Activated naive CD8-positive, alpha-beta T cell treated with anti-CD3 and anti-CD28 coated beads for 36 hours (primary cell): ENCODE results near the gene EPS8L2. TPM values are rescaled to one million over a fixed set of nuclear protein-coding genes. Genes with fewer than 3 reads are reported as not detected.

Experiments used
- DNase-seq: peaks from one replicate; pipeline ENCODE4 v3.0.0; 2021
- H3K27ac Mint-ChIP-seq: one replicate; pipeline ENCODE4 v1.8.0; 2022; ENCODE audit warnings: mild to moderate bottlenecking, moderate library complexity, mixed read lengths
- H3K27me3 Mint-ChIP-seq: one replicate; pipeline ENCODE4 v1.8.0; 2022; ENCODE audit warnings: mild to moderate bottlenecking, mixed read lengths
- H3K36me3 Mint-ChIP-seq: one replicate; pipeline ENCODE4 v1.8.0; 2021; ENCODE audit warnings: mild to moderate bottlenecking, mixed read lengths
- H3K4me1 Mint-ChIP-seq: one replicate; pipeline ENCODE4 v1.8.0; 2021; ENCODE audit warnings: mixed read lengths
- H3K4me3 Mint-ChIP-seq: one replicate; pipeline ENCODE4 v1.8.0; 2022; ENCODE audit warnings: mild to moderate bottlenecking, moderate library complexity, mixed read lengths
- H3K9me3 Mint-ChIP-seq: one replicate; pipeline ENCODE4 v1.8.0; 2022; ENCODE audit warnings: mixed read lengths
- total RNA-seq, 2 experiments: library from RNA; stranded (reverse); gene quantifications; one replicate each; pipeline ENCODE4 v1.2.3, GENCODE V29; 2021

EPS8L2 gene
- total RNA-seq: 10 to 100 TPM; 13.3 to 15.9 TPM

GRCh38 chr11:705646-706438 is at the start of gene EPS8L2:
Gene EPS8L2 (plus strand): TSS chr11:706231. CDS start chr11:709408, 3,177 bp downstream.
- Mint-ChIP-seq H3K4me3 (no peak within 1 kb of the TSS), H3K4me1 (peaks cover 5% of the 10 kb centered on the region), H3K27me3 (peaks cover 27% of the 10 kb centered on the region), H3K9me3 (no peaks in the 10 kb centered on the region), H3K36me3 (no peaks in the 10 kb centered on the region), H3K27ac (no peak within 1 kb of the TSS)
- no peak for DNase-seq

GRCh38 chr11:656426-656825 is 49.6 kb upstream of the EPS8L2 start:
- Mint-ChIP-seq H3K9me3 (no peaks in the 10 kb centered on the region), H3K27ac (no peak overlapping the region), H3K4me1 (no peaks in the 10 kb centered on the region), H3K36me3 (peaks cover 5% of the 10 kb centered on the region), H3K27me3 (no peaks in the 10 kb centered on the region), H3K4me3 (no peak overlapping the region)
- no peak for DNase-seq

- H3K27ac Mint-ChIP-seq: no peak overlapping the region
- no peaks in the 10 kb centered on the region for H3K9me3 Mint-ChIP-seq
- DNase-seq: no peak
- H3K4me3 Mint-ChIP-seq: no peak overlapping the region
- H3K4me1 Mint-ChIP-seq: no peaks in the 10 kb centered on the region
- H3K36me3 Mint-ChIP-seq: peaks cover 4% of the 10 kb centered on the region
- no peaks in the 10 kb centered on the region for H3K27me3 Mint-ChIP-seq
Observed at GRCh38 chr11:656866-657265, 49.2 kb upstream of the EPS8L2 start.

GRCh38 chr11:657691-658126 is 48.3 kb upstream of the EPS8L2 start:
- no peak for DNase-seq
- Mint-ChIP-seq H3K9me3 (no peaks in the 10 kb centered on the region), H3K36me3 (peaks cover 2% of the 10 kb centered on the region), H3K4me3 (no peak overlapping the region), H3K27ac (no peak overlapping the region), H3K27me3 (no peaks in the 10 kb centered on the region), H3K4me1 (no peaks in the 10 kb centered on the region)

GRCh38 chr11:659532-660085 is 46.4 kb upstream of the EPS8L2 start:
- Mint-ChIP-seq H3K36me3 (peaks cover 1% of the 10 kb centered on the region), H3K9me3 (no peaks in the 10 kb centered on the region), H3K4me1 (no peaks in the 10 kb centered on the region), H3K4me3 (no peak overlapping the region), H3K27me3 (no peaks in the 10 kb centered on the region), H3K27ac (no peak overlapping the region)
- DNase-seq: no peak

- no peak for DNase-seq
Observed at GRCh38 chr11:660281-660680, 45.8 kb upstream of the EPS8L2 start.

GRCh38 chr11:660681-661444 is 45.2 kb upstream of the EPS8L2 start:
- H3K4me1 Mint-ChIP-seq: no peaks in the 10 kb centered on the region
- H3K4me3 Mint-ChIP-seq: no peak overlapping the region
- no peak overlapping the region for H3K27ac Mint-ChIP-seq

More at GRCh38 chr11:660281-660680, 45.8 kb upstream of the EPS8L2 start:
- no peaks in the 10 kb centered on the region for H3K9me3 Mint-ChIP-seq
- H3K27ac Mint-ChIP-seq: no peak overlapping the region
- no peak overlapping the region for H3K4me3 Mint-ChIP-seq
- H3K36me3 Mint-ChIP-seq: peaks cover 1% of the 10 kb centered on the region
- H3K27me3 Mint-ChIP-seq: no peaks in the 10 kb centered on the region
- no peaks in the 10 kb centered on the region for H3K4me1 Mint-ChIP-seq

GRCh38 chr11:662689-663274 is 43.2 kb upstream of the EPS8L2 start:
- no peak overlapping the region for H3K4me3 Mint-ChIP-seq
- no peaks in the 10 kb centered on the region for H3K4me1 Mint-ChIP-seq
- DNase-seq: peak; percentile 48
- H3K27me3 Mint-ChIP-seq: no peaks in the 10 kb centered on the region
- no peak overlapping the region for H3K27ac Mint-ChIP-seq
- peaks cover 5% of the 10 kb centered on the region for H3K36me3 Mint-ChIP-seq
- no peaks in the 10 kb centered on the region for H3K9me3 Mint-ChIP-seq

More at GRCh38 chr11:660681-661444, 45.2 kb upstream of the EPS8L2 start:
- Mint-ChIP-seq H3K9me3 (no peaks in the 10 kb centered on the region), H3K36me3 (peaks cover 1% of the 10 kb centered on the region), H3K27me3 (no peaks in the 10 kb centered on the region)
- DNase-seq: no peak

- Mint-ChIP-seq H3K4me1 (no peaks in the 10 kb centered on the region), H3K36me3 (peaks cover 7% of the 10 kb centered on the region)
Observed at GRCh38 chr11:665062-665703, 40.8 kb upstream of the EPS8L2 start.

GRCh38 chr11:665704-666281 is 40.2 kb upstream of the EPS8L2 start:
- no peak overlapping the region for H3K4me3 Mint-ChIP-seq
- no peaks in the 10 kb centered on the region for H3K27me3 Mint-ChIP-seq
- DNase-seq: no peak
- H3K36me3 Mint-ChIP-seq: peaks cover 7% of the 10 kb centered on the region
- H3K9me3 Mint-ChIP-seq: no peaks in the 10 kb centered on the region
- no peak overlapping the region for H3K27ac Mint-ChIP-seq
- H3K4me1 Mint-ChIP-seq: no peaks in the 10 kb centered on the region

More at GRCh38 chr11:665062-665703, 40.8 kb upstream of the EPS8L2 start:
- Mint-ChIP-seq H3K4me3 (no peak overlapping the region), H3K9me3 (no peaks in the 10 kb centered on the region), H3K27ac (no peak overlapping the region), H3K27me3 (no peaks in the 10 kb centered on the region)
- no peak for DNase-seq

GRCh38 chr11:673866-674265 is 32.2 kb upstream of the EPS8L2 start:
- H3K27ac Mint-ChIP-seq: no peak overlapping the region
- H3K27me3 Mint-ChIP-seq: no peaks in the 10 kb centered on the region
- H3K36me3 Mint-ChIP-seq: peaks cover 26% of the 10 kb centered on the region
- no peak overlapping the region for H3K4me3 Mint-ChIP-seq
- no peaks in the 10 kb centered on the region for H3K9me3 Mint-ChIP-seq
- DNase-seq: no peak
- H3K4me1 Mint-ChIP-seq: no peaks in the 10 kb centered on the region

- no peaks in the 10 kb centered on the region for H3K27me3 Mint-ChIP-seq
- no peaks in the 10 kb centered on the region for H3K9me3 Mint-ChIP-seq
- H3K4me3 Mint-ChIP-seq: no peak overlapping the region
- no peaks in the 10 kb centered on the region for H3K4me1 Mint-ChIP-seq
- H3K36me3 Mint-ChIP-seq: peaks cover 26% of the 10 kb centered on the region
- DNase-seq: no peak
- no peak overlapping the region for H3K27ac Mint-ChIP-seq
Observed at GRCh38 chr11:674406-674805, 31.6 kb upstream of the EPS8L2 start.

- peaks cover 51% of the 10 kb centered on the region for H3K36me3 Mint-ChIP-seq
- no peak overlapping the region for H3K27ac Mint-ChIP-seq
- no peak overlapping the region for H3K4me3 Mint-ChIP-seq
- H3K9me3 Mint-ChIP-seq: peaks cover 3% of the 10 kb centered on the region
- no peaks in the 10 kb centered on the region for H3K27me3 Mint-ChIP-seq
- peaks cover 12% of the 10 kb centered on the region for H3K4me1 Mint-ChIP-seq
- no peak for DNase-seq
Observed at GRCh38 chr11:678297-678696, 27.7 kb upstream of the EPS8L2 start.
